K562 (cell line): ENCODE measurements around the gene GRWD1. TPM values are rescaled to one million over a fixed set of nuclear protein-coding genes. Genes with fewer than 3 reads are reported as not detected.

Experiments used
- ADNP ChIP-seq: fragments of 200-800 bp; sonication (Bioruptor generic); IDR thresholded peaks from 2 replicates; pipeline ENCODE4 v1.6.1; 2016; ENCODE audit warnings: missing genetic modification characterization, missing compliant biosample characterization
- AFF1 ChIP-seq, 2 experiments: fragments of 450-650 bp; IDR thresholded peaks; 2 replicates each; pipeline ENCODE4 v1.6.1; 2018; ENCODE audit warnings: mild to moderate bottlenecking in 2 of 2, low read depth in 1 of 2; ENCODE audit not compliant: partially characterized antibody in 2 of 2
- BCL6 ChIP-seq: fragments of 250-450 bp; sonication (Bioruptor Pico); IDR thresholded peaks from 2 replicates; pipeline ENCODE4 v1.4.0; 2020
- BRF1 ChIP-seq: IDR thresholded peaks from 3 replicates; pipeline ENCODE4 v1.6.1; 2011; ENCODE audit warnings: borderline replicate concordance, mild to moderate bottlenecking; ENCODE audit not compliant: insufficient read length; ENCODE audit errors: extremely low read depth
- CBX2 ChIP-seq: fragments of 200-600 bp; sonication (generic); IDR thresholded peaks from one replicate; pipeline ENCODE4 v1.6.1; 2012; ENCODE audit warnings: mild to moderate bottlenecking, low read length, inconsistent platforms; ENCODE audit not compliant: insufficient read depth, poor library complexity, severe bottlenecking
- ELF1 ChIP-seq: fragments of 200-800 bp; sonication (Bioruptor generic); IDR thresholded peaks from 2 replicates; pipeline ENCODE4 v1.6.1; 2016; ENCODE audit warnings: missing genetic modification characterization, missing compliant biosample characterization
- FOXA1 ChIP-seq: fragments of 450-650 bp; IDR thresholded peaks from 2 replicates; pipeline ENCODE4 v1.6.1; 2016; ENCODE audit warnings: mild to moderate bottlenecking, borderline replicate concordance
- GABPA ChIP-seq: fragments of 200-800 bp; sonication (Bioruptor generic); conservative IDR thresholded peaks from 2 replicates; pipeline ENCODE4 v1.6.1; 2016; ENCODE audit warnings: low read depth, missing genetic modification characterization, missing compliant biosample characterization
- HNRNPL ChIP-seq: fragments of 200-400 bp; formaldehyde crosslinking; IDR thresholded peaks from 2 replicates; pipeline ENCODE4 v1.6.1; 2017; ENCODE audit warnings: low read depth, mild to moderate bottlenecking, low read length
- JUN ChIP-seq, 2 experiments: sonication (generic) in 1 of 2; formaldehyde crosslinking in 1 of 2; IDR thresholded peaks; 2 replicates each; pipeline versions ENCODE4 v1.6.1 to v1.8.0; 2012 to 2022; ENCODE audit warnings: borderline replicate concordance in 2 of 2, mild to moderate bottlenecking in 2 of 2, improper control_type of control experiment in 1 of 2, low read depth in 1 of 2, low read length in 1 of 2, missing genetic modification reagents in 1 of 2
- MCM2 ChIP-seq: fragments of 450-650 bp; IDR thresholded peaks from 2 replicates; pipeline ENCODE4 v1.6.1; 2017; ENCODE audit warnings: low read depth, mild to moderate bottlenecking
- MEF2A ChIP-seq: IDR thresholded peaks from 2 replicates; pipeline ENCODE4 v1.6.1; 2011; ENCODE audit warnings: low read depth, mild to moderate bottlenecking, low read length, moderate library complexity; ENCODE audit not compliant: control insufficient read depth
- MXI1 ChIP-seq: IDR thresholded peaks from 2 replicates; pipeline ENCODE4 v1.6.1; 2011; ENCODE audit warnings: low read depth, mild to moderate bottlenecking, improper control_type of control experiment, low read length
- NCOA1 ChIP-seq: fragments of 450-650 bp; IDR thresholded peaks from 2 replicates; pipeline ENCODE4 v1.6.1; 2016; ENCODE audit warnings: low read depth
- NR1H2 ChIP-seq: sonication (generic); formaldehyde crosslinking; IDR thresholded peaks from 2 replicates; pipeline ENCODE4 v1.4.0; 2020; ENCODE audit warnings: mild to moderate bottlenecking, missing genetic modification reagents
- NR4A1 ChIP-seq, 2 experiments: fragments of 250-450 bp in 1 of 2; fragments of 450-650 bp in 1 of 2; sonication (Bioruptor Pico) in 1 of 2; IDR thresholded peaks; 2 replicates each; pipeline versions ENCODE4 v1.4.0 to v1.6.1; 2016 to 2020; ENCODE audit warnings: mild to moderate bottlenecking in 2 of 2, missing compliant biosample characterization in 1 of 2, missing genetic modification characterization in 1 of 2, moderate library complexity in 1 of 2
- PCBP2 ChIP-seq: fragments of 200-400 bp; formaldehyde crosslinking; IDR thresholded peaks from 2 replicates; pipeline ENCODE4 v1.6.1; 2018; ENCODE audit warnings: low read length, low read depth, mild to moderate bottlenecking, moderate library complexity; ENCODE audit not compliant: poor library complexity, severe bottlenecking
- POLR2H ChIP-seq: IDR thresholded peaks from 2 replicates; pipeline ENCODE4 v1.6.1; 2016; ENCODE audit warnings: missing genetic modification characterization, low read depth, mild to moderate bottlenecking, control low read depth, missing compliant biosample characterization, moderate library complexity
- RFX1 ChIP-seq: fragments of 450-650 bp; IDR thresholded peaks from 2 replicates; pipeline ENCODE4 v1.6.1; 2016; ENCODE audit warnings: mild to moderate bottlenecking, moderate library complexity
- SMAD1 ChIP-seq: fragments of 150-350 bp; IDR thresholded peaks from 2 replicates; pipeline ENCODE4 v1.6.1; 2014; ENCODE audit warnings: low read length, low read depth; ENCODE audit not compliant: partially characterized antibody
- SOX6 ChIP-seq: fragments of 450-650 bp; IDR thresholded peaks from 2 replicates; pipeline ENCODE4 v1.6.1; 2014; ENCODE audit warnings: mild to moderate bottlenecking
- SUPT5H ChIP-seq: fragments of 450-650 bp; IDR thresholded peaks from 2 replicates; pipeline ENCODE4 v1.6.1; 2016
- WHSC1 ChIP-seq: IDR thresholded peaks from one replicate; pipeline ENCODE4 v1.6.1; 2012; ENCODE audit warnings: low read length, control low read depth, inconsistent platforms
- ZC3H8 ChIP-seq: fragments of 450-650 bp; IDR thresholded peaks from 2 replicates; pipeline ENCODE4 v1.6.1; 2017
- ZNF311 ChIP-seq: fragments of 250-450 bp; sonication (Bioruptor Pico); IDR thresholded peaks from 2 replicates; pipeline ENCODE4 v1.4.0; 2020; ENCODE audit warnings: mild to moderate bottlenecking, moderate library complexity
- ZNF644 ChIP-seq: fragments of 200-800 bp; sonication (Bioruptor generic); IDR thresholded peaks from 2 replicates; pipeline ENCODE4 v1.6.1; 2016; ENCODE audit warnings: low read depth, missing genetic modification characterization, missing compliant biosample characterization
- ZNF766 ChIP-seq: fragments of 200-800 bp; sonication (Bioruptor generic); conservative IDR thresholded peaks from 2 replicates; pipeline ENCODE4 v1.6.1; 2016; ENCODE audit warnings: missing genetic modification characterization, missing compliant biosample characterization
- polyA plus RNA-seq, 8 experiments: library from polyadenylated mRNA; depleted of rRNA in 4 of 8; stranded (reverse) in 5 of 8; unstranded in 3 of 8; fragments of >200 nt; fragmentation: Nextera tagmentation in 2 of 8; fragmentation: Illumina TruSeq in 1 of 8; extraction: Ambion mirVana in 2 of 8; extraction: Trizol in 1 of 8; gene quantifications; 2 replicates each; pipeline versions ENCODE4 v1.2.1 to v1.2.3, GENCODE V29; 2011 to 2014; ENCODE audit warnings: inconsistent platforms in 1 of 8, missing spikeins in 1 of 8
- total RNA-seq, 7 experiments: library from RNA; depleted of rRNA in 6 of 7; stranded (reverse); fragments of >200 nt in 6 of 7; fragmentation: Illumina TruSeq in 2 of 7; extraction: Trizol in 2 of 7; gene quantifications; 2 replicates each; pipeline versions ENCODE4 v1.2.1 to v1.2.3, GENCODE V29; 2011 to 2021; ENCODE audit warnings: low replicate concordance in 1 of 7

Gene GRWD1
- total and polyA plus RNA-seq, 9 of the 15 experiments (the other 6 are each of a cell fraction or from before 2014, with no cell fraction given) = 1.5 to 87.2 (median 24.5) TPM

- TF ChIP-seq SUPT5H (peak; percentile 96), MCM2 (no peak), ZNF311 (CRISPR knock-in tag) (0 out of 2 replicates have a peak, but pooled peaks have one; percentile 57), WHSC1 (no peak), AFF1 (IDR thresholded peaks at IDR 0.05; ENCODE audit: low read depth in 1 of 2, partially characterized antibody in 2 of 2) (no peak), JUN (IDR thresholded peaks at IDR 0.05; ENCODE audit: borderline replicate concordance, low read depth, low read length) (no peak), JUN (CRISPR knock-in tag; IDR thresholded peaks at IDR 0.05; ENCODE audit: borderline replicate concordance) (no peak), RFX1 (no peak), ADNP (no peak), SOX6 (peak; percentile 72; the same call in 1 of the 2 replicates), POLR2H (tag) (peak; percentile 95), ZC3H8 (no peak), MXI1 (no peak), GABPA (tag) (peak; percentile 95), FOXA1 (no peak), NR4A1 (CRISPR knock-in tag; IDR thresholded peaks at IDR 0.05) (0 out of 2 replicates have a peak, but pooled peaks have one; percentile 59), NR4A1 (tag; IDR thresholded peaks at IDR 0.05) (no peak), CBX2 (no peak), MEF2A (no peak), NCOA1 (peak; percentile 64; the same call in 1 of the 2 replicates), ZNF766 (no peak), ZNF644 (tag) (no peak), SMAD1 (peak; percentile 54), PCBP2 (no peak), BCL6 (no peak), BRF1 (no peak), ELF1 (no peak), NR1H2 (CRISPR knock-in tag) (no peak), HNRNPL (no peak)
Observed at GRCh38 chr19:48469289-48469881, 23.6 kb downstream of the GRWD1 start, which contains the start of gene CYTH2 (continued).
